H9 (cell line): ENCODE measurements around the gene PHF10. TPM values are rescaled to one million over a fixed set of nuclear protein-coding genes. Genes with fewer than 3 reads are reported as not detected.
A peak's percentile ranks its signal among the peaks of the same experiment; 100 is the strongest.

Source experiments
- DNase-seq: peaks from one replicate; pipeline ENCODE4 v3.0.0-alpha.2; 2017
- H2AFZ ChIP-seq: one replicate; pipeline ENCODE4 v1.6.1; 2013; ENCODE audit warnings: mild to moderate bottlenecking, low read length, control low read depth, moderate library complexity
- H2AK5ac ChIP-seq: 2 replicates; pipeline ENCODE4 v1.6.1; 2013; ENCODE audit warnings: low read length, control low read depth, mixed read lengths; ENCODE audit not compliant: insufficient read length
- H2BK120ac ChIP-seq: one replicate; pipeline ENCODE4 v1.6.1; 2013; ENCODE audit warnings: low read depth, mild to moderate bottlenecking, low read length, control low read depth, inconsistent platforms; ENCODE audit not compliant: poor library complexity, severe bottlenecking
- H2BK12ac ChIP-seq: 2 replicates; pipeline ENCODE4 v1.6.1; 2013; ENCODE audit warnings: low read length, control low read depth, mixed read lengths, low read depth; ENCODE audit not compliant: insufficient read length
- H2BK15ac ChIP-seq: 2 replicates; pipeline ENCODE4 v1.6.1; 2013; ENCODE audit warnings: low read depth, low read length, control low read depth
- H2BK20ac ChIP-seq: one replicate; pipeline ENCODE4 v1.6.1; 2013; ENCODE audit warnings: low read depth, mild to moderate bottlenecking, low read length, control low read depth, inconsistent platforms; ENCODE audit not compliant: poor library complexity, severe bottlenecking
- H2BK5ac ChIP-seq: 2 replicates; pipeline ENCODE4 v1.6.1; 2013; ENCODE audit warnings: low read length, control low read depth, mixed read lengths; ENCODE audit not compliant: insufficient read length
- H3K14ac ChIP-seq: 2 replicates; pipeline ENCODE4 v1.6.1; 2013; ENCODE audit warnings: low read length, control low read depth; ENCODE audit not compliant: insufficient read depth
- H3K18ac ChIP-seq: 2 replicates; pipeline ENCODE4 v1.6.1; 2013; ENCODE audit warnings: low read depth, mild to moderate bottlenecking, mixed read lengths, low read length, control low read depth; ENCODE audit not compliant: insufficient read length
- H3K23ac ChIP-seq: 2 replicates; pipeline ENCODE4 v1.6.1; 2013; ENCODE audit warnings: low read length, control low read depth, mixed read lengths, low read depth; ENCODE audit not compliant: insufficient read length
- H3K23me2 ChIP-seq: 2 replicates; pipeline ENCODE4 v1.6.1; 2013; ENCODE audit warnings: low read depth, mild to moderate bottlenecking, mixed read lengths, low read length, control low read depth; ENCODE audit not compliant: insufficient read length, poor library complexity, severe bottlenecking
- H3K27ac ChIP-seq: 2 replicates; pipeline ENCODE4 v1.5.1; 2013; ENCODE audit warnings: low read length, control low read depth, mixed read lengths, low read depth; ENCODE audit not compliant: insufficient read length
- H3K27me3 ChIP-seq: 2 replicates; pipeline ENCODE4 v1.6.1; 2013; ENCODE audit warnings: low read length, control low read depth, inconsistent platforms; ENCODE audit not compliant: insufficient read depth
- H3K4ac ChIP-seq: 2 replicates; pipeline ENCODE4 v1.6.1; 2013; ENCODE audit warnings: low read depth, mild to moderate bottlenecking, control low read depth, inconsistent platforms, low read length, moderate library complexity
- H3K4me1 ChIP-seq: 2 replicates; pipeline ENCODE4 v1.6.1; 2013; ENCODE audit warnings: low read length, control low read depth, inconsistent platforms; ENCODE audit not compliant: insufficient read depth
- H3K4me2 ChIP-seq: 2 replicates; pipeline ENCODE4 v1.6.1; 2013; ENCODE audit warnings: low read length, control low read depth, mixed read lengths; ENCODE audit not compliant: insufficient read length, insufficient read depth
- H3K56ac ChIP-seq: 2 replicates; pipeline ENCODE4 v1.6.1; 2013; ENCODE audit warnings: low read depth, mild to moderate bottlenecking, mixed read lengths, low read length, control low read depth; ENCODE audit not compliant: insufficient read length
- H3K79me1 ChIP-seq: 2 replicates; pipeline ENCODE4 v1.6.1; 2013; ENCODE audit warnings: low read depth, mild to moderate bottlenecking, moderate library complexity, low read length, control low read depth, inconsistent platforms; ENCODE audit not compliant: insufficient read depth, poor library complexity, severe bottlenecking
- H3K79me2 ChIP-seq: 2 replicates; pipeline ENCODE4 v1.6.1; 2013; ENCODE audit warnings: low read length, control low read depth, inconsistent platforms; ENCODE audit not compliant: insufficient read depth
- H3K9ac ChIP-seq: 2 replicates; pipeline ENCODE4 v1.6.1; 2013; ENCODE audit warnings: low read length, control low read depth, mixed read lengths; ENCODE audit not compliant: insufficient read length; ENCODE audit errors: extremely low read depth
- H3K9me3 ChIP-seq: one replicate; pipeline ENCODE4 v1.6.1; 2013; ENCODE audit warnings: low read depth, low read length, inconsistent platforms; ENCODE audit not compliant: control insufficient read depth
- H3T11ph ChIP-seq: one replicate; pipeline ENCODE4 v1.6.1; 2013; ENCODE audit warnings: mild to moderate bottlenecking, low read length, control low read depth, inconsistent platforms
- H4K20me1 ChIP-seq: one replicate; pipeline ENCODE4 v1.6.1; 2013; ENCODE audit not compliant: control insufficient read depth, insufficient read length, insufficient read depth
- H4K5ac ChIP-seq: 2 replicates; pipeline ENCODE4 v1.6.1; 2013; ENCODE audit warnings: low read depth, mild to moderate bottlenecking, mixed read lengths, low read length, control low read depth; ENCODE audit not compliant: insufficient read length
- H4K8ac ChIP-seq: replicated peaks from 2 replicates; pipeline ENCODE4 v1.6.1; 2013; ENCODE audit warnings: low read length, control low read depth, mixed read lengths, low read depth; ENCODE audit not compliant: insufficient read length
- H4K91ac ChIP-seq: 2 replicates; pipeline ENCODE4 v1.6.1; 2013; ENCODE audit warnings: low read depth, mild to moderate bottlenecking, moderate library complexity, mixed read lengths, low read length, control low read depth; ENCODE audit not compliant: insufficient read length
- H3K27ac Mint-ChIP-seq, 3 experiments: 2 replicates in 2 of 3; 3 replicates in 1 of 3; pipeline ENCODE4 v1.8.0; 2020 to 2021; ENCODE audit warnings: mixed read lengths in 3 of 3, mild to moderate bottlenecking in 1 of 3, moderate library complexity in 1 of 3
- H3K27me3 Mint-ChIP-seq: 2 replicates; pipeline ENCODE4 v1.8.0; 2021; ENCODE audit warnings: low read depth, mild to moderate bottlenecking, moderate library complexity, mixed read lengths
- H3K36me3 Mint-ChIP-seq, 3 experiments: 2 replicates in 2 of 3; 3 replicates in 1 of 3; pipeline ENCODE4 v1.8.0; 2020 to 2021; ENCODE audit warnings: low read depth in 3 of 3, mixed read lengths in 3 of 3; ENCODE audit not compliant: insufficient read depth in 1 of 3
- H3K4me1 Mint-ChIP-seq, 2 experiments: 2 replicates each; pipeline ENCODE4 v1.8.0; 2020; ENCODE audit warnings: mixed read lengths in 2 of 2
- H3K4me3 Mint-ChIP-seq, 2 experiments: 2 replicates in 1 of 2; 3 replicates in 1 of 2; pipeline ENCODE4 v1.8.0; 2020 to 2021; ENCODE audit warnings: mild to moderate bottlenecking in 2 of 2, mixed read lengths in 2 of 2, moderate library complexity in 1 of 2
- H3K9me3 Mint-ChIP-seq, 2 experiments: 2 replicates in 1 of 2; 3 replicates in 1 of 2; pipeline ENCODE4 v1.8.0; 2020; ENCODE audit warnings: mild to moderate bottlenecking in 2 of 2, mixed read lengths in 2 of 2, moderate library complexity in 1 of 2
- CTCF ChIP-seq: fragments of 200-600 bp; sonication (generic); conservative IDR thresholded peaks from 3 replicates; pipeline ENCODE4 v1.8.0; 2021; ENCODE audit warnings: antibody characterized with exemption, mild to moderate bottlenecking
- WGBS: extraction: QIAGEN DNeasy Blood & Tissue Kit; methylation state at CpG from one replicate; pipeline ENCODE4 v1.1.7; 2013; ENCODE audit warnings: missing lambda C conversion rate, low lambda C conversion rate, mixed read lengths; ENCODE audit not compliant: insufficient read length; ENCODE audit errors: extremely low coverage; 5-methylcytosine and 5-hydroxymethylcytosine counted together
- total RNA-seq: library from RNA; stranded (reverse); gene quantifications from 2 replicates; pipeline ENCODE4 v1.2.1, GENCODE V29; 2021

PHF10 gene
- total RNA-seq, 1 experiment from 2014 or later: 59.0 TPM

DNA sequence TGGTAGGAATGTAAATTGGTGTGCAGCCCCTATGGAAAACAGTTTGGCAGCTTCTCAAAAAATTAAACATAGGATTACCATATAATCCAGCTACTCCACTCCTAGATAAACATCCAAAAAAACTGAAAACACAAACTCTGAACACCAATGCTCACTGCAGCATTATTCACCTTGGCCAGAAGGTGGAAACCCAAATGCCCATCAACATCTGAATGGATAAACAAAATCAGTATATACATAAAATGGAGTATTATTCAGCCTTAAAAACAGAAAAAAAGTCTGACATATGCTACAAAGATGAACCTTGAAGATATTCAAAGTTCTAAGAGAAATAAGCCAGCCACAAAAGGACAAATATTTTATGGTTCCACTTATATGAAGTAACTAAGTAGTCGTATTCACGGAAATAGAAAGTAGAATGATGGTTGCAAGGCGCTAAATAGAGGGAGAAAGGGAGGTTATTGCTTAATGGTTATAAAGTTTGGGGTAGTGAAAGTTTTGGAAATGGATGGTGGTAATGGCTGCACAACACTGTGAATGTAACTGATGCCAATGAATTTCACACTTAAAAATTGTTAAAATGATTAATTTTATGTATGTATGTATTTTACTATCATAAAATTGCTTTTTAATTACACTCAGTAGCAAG is 4.0 kb downstream of the PHF10 start:
- Histone ChIP-seq H4K5ac (no peak overlapping the region), H2BK12ac (no peak overlapping the region), H2BK5ac (no peak overlapping the region), H4K20me1 (no peaks in the 10 kb centered on the region), H3T11ph (no peak overlapping the region), H2BK20ac (no peak overlapping the region), H3K4me1 (no peaks in the 10 kb centered on the region), H3K27ac (no peak overlapping the region), H2BK120ac (no peak overlapping the region), H3K56ac (no peak overlapping the region), H4K91ac (no peak overlapping the region), H3K9me3 (no peaks in the 10 kb centered on the region), H4K8ac (no peak overlapping the region), H2AK5ac (no peak overlapping the region), H3K4me2 (no peak overlapping the region), H3K79me1 (peaks cover 7% of the 10 kb centered on the region), H3K27me3 (no peaks in the 10 kb centered on the region), H2AFZ (no peak overlapping the region), H2BK15ac (no peak overlapping the region), H3K9ac (no peak overlapping the region), H3K4ac (no peak overlapping the region), H3K23me2 (peaks cover 17% of the 10 kb centered on the region), H3K14ac (no peak overlapping the region), H3K79me2 (peaks cover 4% of the 10 kb centered on the region; the same call in 1 of the 2 replicates), H3K18ac (no peak overlapping the region), H3K23ac (no peak overlapping the region)
- Mint-ChIP-seq H3K4me3 (no peak overlapping the region), H3K36me3 (peaks cover 5 to 36% (median 30%) of the 10 kb centered on the region in 3 experiments; a peak in 6 of 7 replicates), H3K9me3 (no peaks in the 10 kb centered on the region), H3K4me1 (peaks cover 14 to 17% of the 10 kb centered on the region in 2 experiments), H3K27ac (no peak overlapping the region), H3K27me3 (peaks cover 2% of the 10 kb centered on the region; the same call in 1 of the 2 replicates)
- DNase-seq: no peak
- 100% methylated on average over 1 of the region's 3 CpGs for WGBS
- TF ChIP-seq CTCF: peak; percentile 38; the same call in 2 of the 3 replicates
